Measurements from ENCODE around the gene MDH2.

GRCh38 chr7:76066716-76067503, 19.0 kb downstream of the MDH2 start:
- TF ChIP-seq, protein P1, sequence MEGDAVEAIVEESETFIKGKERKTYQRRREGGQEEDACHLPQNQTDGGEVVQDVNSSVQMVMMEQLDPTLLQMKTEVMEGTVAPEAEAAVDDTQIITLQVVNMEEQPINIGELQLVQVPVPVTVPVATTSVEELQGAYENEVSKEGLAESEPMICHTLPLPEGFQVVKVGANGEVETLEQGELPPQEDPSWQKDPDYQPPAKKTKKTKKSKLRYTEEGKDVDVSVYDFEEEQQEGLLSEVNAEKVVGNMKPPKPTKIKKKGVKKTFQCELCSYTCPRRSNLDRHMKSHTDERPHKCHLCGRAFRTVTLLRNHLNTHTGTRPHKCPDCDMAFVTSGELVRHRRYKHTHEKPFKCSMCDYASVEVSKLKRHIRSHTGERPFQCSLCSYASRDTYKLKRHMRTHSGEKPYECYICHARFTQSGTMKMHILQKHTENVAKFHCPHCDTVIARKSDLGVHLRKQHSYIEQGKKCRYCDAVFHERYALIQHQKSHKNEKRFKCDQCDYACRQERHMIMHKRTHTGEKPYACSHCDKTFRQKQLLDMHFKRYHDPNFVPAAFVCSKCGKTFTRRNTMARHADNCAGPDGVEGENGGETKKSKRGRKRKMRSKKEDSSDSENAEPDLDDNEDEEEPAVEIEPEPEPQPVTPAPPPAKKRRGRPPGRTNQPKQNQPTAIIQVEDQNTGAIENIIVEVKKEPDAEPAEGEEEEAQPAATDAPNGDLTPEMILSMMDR (IDR thresholded peaks at IDR 0.05): no peak
- TF ChIP-seq POLR2A (IDR thresholded peaks at IDR 0.05) (no peak), EP300 (IDR thresholded peaks at IDR 0.05) (no peak), POLR2AphosphoS5 (IDR thresholded peaks at IDR 0.05) (no peak)

All from stomach (tissue), 4 donors.